ENCODE measurements around the gene RANBP3.
"Not testable (repeated sequence)": the region's sequence is repeated elsewhere in the genome, so short reads cannot be mapped to it uniquely, and the experiment has no call there.

The RANBP3 gene

DNA sequence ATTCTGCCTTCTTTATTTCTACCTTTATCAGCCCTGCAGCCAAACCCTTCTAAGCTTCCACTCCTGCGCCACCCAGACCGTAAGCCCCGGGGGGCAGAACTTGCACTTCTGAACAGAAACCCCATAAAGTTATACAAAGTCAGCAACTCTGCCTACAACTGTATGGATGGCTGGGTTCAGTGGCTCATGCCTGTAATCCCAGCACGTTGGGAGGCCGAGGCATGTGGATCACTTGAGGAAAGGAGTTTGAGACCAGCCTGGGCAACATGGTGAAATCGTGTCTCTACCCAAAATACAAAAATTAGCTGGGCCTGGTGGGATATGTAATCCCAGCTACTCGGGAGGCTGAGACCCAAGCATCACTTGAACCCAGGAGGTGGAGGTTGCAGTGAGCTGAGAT is 10.4 kb downstream of the RANBP3 start:
- DNase-seq (ENCODE audit: low spot score) = no peak

DNA sequence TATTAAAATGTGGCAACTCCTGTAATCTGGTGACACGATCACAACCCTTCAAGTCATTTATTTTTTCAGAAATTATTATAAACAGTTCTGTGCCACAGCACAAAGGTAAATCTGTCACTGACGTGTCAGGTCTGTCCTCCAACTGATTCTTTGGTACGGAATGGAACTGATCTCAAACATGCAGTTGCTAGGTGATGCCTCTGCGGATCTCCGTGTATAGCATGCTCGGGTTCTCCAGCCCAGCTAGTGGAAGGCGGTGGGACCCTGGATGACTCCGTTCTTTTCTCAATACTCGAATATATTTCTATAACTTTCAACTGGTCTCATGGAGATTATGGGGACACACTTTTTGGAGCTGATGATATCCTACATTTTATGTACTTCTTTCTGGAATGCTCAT is 11.0 kb downstream of the RANBP3 start:
- DNase-seq (ENCODE audit: low spot score) = no peak

DNA sequence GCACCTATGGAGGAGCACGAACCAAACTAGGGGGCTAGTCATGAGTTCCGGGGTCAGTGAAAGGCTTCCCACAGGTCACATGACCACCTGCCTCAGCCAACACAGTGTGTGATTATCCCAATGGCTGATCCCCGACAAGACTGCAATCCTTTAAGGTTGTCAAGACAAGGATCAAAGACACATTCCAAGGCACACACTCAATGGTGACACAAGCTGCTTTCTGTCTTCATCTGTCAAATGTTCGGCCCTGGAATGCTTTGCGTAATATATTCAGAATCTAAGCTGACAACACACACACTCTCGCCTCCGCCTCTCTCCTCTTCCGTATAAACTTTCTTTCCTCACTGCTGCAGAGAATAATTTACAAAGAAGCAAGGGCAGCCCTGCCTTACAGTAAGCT is 11.7 kb downstream of the RANBP3 start:
- no peak for DNase-seq (ENCODE audit: low spot score)

DNA sequence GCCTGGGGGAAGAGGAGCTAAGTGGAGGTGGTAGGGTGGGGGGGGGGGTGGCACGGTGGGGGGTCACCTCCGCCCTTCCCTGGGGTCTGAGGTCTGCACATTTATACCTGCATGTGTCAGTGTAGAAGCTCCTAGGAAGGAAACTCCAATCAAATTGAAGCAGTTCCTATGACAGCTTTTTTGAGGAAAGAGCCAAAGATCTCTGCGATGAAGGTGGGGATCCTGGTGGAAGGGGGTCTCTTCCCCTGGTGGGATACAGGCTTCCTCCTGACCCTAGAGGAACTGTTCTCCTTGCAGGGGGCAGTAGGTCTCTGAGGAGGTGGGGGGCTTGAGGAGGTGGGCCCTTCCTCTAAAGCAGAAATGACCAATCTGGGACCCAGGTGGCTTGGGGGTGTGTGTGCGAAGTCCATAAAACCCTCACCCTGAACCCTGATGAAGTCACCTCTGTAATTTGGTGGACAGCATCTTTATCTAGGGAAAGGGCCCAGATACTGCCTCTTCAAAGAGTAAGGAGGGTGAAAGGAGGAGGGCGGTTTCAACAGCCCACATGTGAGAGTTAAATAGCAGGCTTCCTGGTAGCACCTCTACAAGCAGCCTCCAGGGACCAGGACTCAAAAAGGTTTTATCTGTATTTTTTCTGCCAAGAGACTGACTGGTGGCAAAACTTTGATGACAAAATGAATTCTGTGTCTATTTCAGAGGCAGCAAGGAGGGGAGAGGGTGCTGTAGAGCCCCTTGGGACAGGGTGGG is 12.9 kb downstream of the RANBP3 start:
- DNase-seq (ENCODE audit: low spot score) = no peak

DNA sequence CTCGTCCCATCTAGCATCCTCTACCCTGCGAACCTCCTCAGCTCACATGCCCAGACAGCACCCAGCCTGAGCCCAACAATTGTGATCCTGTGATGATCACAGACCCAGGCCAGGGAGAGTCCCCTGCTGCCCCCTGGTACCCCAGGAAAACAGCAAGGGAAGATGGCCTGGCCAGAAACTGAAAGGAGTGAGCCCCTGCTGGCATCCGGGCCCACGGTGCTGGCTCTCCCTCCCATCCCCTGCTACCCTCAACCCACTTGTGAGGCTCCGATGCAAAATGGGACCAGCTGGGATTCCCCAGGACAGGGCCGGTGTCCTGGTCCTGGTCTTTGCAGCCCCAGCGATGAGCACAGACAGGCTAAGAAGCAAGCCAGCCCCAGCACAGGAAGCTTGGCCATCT is 14.1 kb downstream of the RANBP3 start:
- no peak for DNase-seq (ENCODE audit: low spot score)

DNA sequence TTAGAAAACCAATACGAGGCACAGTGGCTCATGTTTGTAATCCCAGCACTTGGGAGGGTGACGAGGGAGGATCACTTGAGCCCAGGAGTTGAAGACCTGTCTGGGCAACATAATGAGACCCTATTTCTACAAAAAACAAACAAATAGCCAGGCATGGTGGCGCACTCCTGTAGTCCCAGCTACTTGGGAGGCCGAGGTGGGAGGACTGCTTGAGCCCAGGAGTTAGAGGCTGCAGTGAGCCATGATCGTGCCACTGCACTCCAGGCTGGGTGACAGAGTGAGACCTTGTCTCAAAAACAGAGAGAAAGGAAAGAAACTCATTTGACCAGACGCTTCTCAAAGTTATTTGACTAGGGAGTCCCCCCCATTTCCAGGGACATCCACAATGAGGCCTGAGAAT is 14.7 kb downstream of the RANBP3 start:
- DNase-seq (ENCODE audit: low spot score) = not testable (repeated sequence)

DNA sequence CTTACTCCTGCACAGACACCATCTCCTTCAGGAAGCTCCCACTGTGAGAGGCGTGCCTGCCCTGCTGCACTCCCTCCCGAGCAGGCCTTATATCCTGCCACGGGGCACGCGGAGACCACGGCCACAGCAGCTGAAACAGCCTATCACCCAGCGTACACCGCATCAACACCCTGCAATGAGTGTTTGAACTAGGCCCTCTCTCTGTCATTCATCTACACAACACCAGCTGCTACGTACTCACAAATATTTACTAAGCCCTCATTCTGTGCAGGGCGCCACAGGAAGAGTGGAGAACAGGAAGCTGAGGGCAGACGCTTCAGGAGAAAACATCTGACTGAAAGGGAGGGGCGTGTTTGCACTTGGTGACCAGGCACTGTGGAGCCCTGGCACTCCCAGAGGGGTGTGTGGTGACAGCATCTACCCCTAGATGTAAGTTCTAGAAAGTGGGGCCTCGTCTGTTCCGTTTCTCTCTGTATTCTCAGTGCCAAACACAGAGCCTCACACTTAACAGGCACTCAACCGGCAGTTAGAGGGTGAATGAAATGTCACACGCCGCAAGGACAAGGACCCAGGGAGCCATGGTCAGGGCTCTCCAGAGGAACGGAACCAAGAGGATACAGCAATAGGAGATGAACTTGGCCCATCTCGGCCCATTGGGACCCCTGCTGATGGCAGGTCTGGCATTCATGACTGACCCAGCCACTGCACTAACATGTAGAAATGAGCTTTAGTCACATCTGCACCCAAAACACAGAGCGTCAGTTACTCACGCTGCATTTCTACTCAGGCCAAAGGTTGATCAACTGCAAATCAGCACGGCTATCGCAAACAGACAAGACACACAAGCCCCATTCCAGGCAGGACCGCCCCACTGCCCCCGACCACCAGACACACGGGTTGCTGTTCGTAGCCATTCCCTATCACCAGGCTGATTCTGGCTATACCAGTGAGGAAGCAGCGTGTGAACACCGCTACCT is 15.7 kb downstream of the RANBP3 start:
- no peak for DNase-seq (ENCODE audit: low spot score)

DNA sequence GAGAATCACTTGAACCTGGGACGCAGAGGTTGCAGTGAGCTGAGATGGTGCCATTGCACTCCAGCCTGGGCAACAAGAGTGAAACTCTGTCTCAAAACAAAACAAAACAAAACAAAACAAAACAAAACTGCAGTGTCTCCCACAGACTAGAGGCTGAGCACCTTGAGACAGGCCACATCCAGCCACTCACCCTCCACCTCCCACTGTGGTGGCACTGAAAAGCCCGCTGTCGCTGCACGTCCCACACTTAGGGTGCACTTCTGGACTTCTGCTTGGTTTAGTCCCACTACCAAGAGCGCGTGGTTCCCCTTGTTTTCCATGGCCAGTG is 16.3 kb downstream of the RANBP3 start:
- DNase-seq (ENCODE audit: low spot score) = not testable (repeated sequence)

DNA sequence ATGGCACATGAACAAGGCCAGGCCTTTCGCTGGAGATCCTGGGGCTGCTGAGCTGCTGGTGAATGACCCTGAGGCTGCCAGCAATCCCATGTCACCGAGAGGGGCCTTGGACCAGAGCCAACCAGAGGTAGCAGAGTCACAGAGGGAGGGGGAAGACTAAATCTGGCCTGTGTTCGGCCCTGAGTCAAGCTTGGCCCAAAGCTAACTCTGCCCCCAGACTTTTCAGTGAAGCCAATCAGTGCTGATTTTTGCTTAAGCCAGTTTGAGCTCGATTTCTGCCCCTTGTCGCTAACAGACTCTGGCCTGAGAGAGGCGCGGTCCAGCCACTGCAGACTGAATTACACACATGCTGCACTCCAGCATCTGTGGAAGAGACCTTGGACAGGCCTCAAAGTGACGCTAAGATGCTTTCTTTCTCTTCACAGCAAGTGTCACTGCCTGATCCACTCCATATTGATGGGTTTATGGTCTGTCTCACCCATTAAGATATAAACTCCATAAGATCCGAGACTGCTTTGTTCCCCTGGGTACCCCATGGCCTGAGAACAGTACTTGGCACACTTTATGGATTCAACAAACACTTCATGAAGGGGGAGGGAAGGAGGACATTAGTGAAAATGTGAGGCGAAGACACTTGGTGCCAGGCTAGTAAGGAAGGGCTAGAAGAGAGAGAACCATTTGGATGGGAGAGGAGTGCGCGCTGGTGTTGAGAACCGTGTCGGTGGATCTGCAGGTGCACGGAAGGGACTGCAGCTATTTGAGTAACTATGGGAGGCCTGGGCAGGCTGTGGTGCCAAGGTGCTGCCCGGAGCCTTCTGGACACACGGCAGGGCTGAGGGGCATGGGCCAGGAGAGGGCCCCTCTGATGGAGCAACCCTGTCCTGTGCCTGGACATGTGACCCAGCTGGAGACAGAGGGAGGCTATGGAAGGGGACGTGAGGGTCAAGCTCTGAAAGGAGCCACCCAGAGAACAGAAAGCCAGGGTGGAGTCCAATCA is 17.6 kb downstream of the RANBP3 start:
- no peak for DNase-seq (ENCODE audit: low spot score)

DNA sequence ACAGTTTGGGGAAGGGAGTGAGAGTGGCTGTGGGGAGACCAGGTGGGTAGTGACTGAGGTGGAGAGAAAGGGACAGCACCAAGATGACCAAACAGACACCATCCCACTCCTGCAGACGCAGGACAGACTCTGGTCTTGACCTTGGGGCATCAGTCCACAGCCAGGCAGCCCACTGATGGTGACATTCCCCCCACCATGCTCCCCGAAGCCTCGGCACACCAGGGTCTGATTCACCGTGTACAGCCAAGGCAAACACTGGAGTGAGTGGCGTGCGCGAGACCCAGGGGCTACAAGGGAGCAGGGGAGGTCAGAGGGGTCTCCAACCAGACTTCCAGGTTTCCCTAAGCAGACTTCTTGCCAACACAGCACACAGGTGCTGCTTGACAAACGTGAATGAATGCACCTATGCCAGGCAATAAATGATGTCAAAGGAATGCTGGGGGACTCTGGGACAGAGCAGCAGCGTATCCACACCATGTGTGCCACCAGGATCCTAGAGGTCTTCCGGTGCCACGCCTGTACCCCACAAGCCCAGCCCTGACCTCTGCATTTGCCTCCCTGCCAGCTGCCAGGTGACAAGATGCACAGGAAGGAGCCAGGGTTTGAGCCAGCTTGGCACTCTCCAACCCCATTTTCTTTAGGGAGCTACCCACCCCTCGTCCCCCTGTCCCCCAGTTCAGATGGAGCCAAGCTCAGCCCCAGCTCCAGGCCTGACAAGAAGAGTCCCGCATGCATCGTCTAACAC is 18.5 kb downstream of the RANBP3 start:
- no peak for DNase-seq (ENCODE audit: low spot score)

DNA sequence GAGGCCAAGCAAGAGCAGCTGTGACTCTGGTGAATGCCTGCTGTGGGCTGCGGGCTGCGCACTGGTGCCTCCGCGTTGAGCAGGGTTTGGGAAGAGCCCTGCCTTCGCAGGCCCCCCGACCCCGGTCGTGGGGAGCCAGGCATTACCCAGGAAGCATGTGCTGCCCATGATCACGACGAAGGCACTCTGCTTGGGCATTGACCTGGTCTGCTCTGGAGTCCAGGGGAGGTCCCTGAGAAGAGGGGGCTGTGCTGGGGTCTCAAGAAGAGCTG is 19.2 kb downstream of the RANBP3 start:
- no peak for DNase-seq (ENCODE audit: low spot score)

DNA sequence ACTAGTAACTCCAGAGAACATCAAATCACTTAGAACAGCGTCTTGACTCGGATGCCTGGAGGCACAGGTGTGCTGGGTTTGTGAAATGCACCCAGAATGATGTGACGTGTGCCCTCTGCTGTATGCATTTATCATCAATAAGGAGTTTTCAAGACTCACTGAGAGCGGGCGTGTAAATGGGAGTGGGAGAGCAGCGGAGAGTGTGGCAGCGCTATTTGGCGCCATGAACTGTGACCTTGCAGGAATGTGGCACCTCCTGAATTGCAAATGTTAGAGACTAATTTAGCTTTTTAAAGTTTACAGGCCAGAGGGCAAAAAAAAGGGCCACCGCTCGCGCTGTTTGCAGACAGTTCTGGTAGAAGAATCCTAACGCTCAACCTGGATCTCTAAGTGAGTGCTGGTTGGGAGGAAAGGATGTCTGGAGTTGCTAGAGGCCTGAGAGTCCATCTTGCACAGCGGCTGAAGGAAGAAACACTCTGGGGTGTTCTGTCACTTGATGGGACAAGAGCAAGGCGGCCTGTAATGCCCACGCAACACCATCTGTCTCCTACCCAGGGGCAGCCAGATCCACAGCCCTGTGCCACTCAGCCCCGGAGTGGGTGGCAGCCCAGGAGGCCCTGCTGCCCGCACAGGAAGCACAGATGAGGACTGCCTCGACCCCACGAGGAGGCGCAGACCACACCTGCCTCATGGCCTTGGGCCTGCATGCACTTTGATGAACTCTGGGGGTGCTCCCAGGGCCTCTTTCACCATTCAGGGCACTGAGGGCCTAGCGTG is 19.7 kb downstream of the RANBP3 start:
- DNase-seq (ENCODE audit: low spot score) = no peak

DNA sequence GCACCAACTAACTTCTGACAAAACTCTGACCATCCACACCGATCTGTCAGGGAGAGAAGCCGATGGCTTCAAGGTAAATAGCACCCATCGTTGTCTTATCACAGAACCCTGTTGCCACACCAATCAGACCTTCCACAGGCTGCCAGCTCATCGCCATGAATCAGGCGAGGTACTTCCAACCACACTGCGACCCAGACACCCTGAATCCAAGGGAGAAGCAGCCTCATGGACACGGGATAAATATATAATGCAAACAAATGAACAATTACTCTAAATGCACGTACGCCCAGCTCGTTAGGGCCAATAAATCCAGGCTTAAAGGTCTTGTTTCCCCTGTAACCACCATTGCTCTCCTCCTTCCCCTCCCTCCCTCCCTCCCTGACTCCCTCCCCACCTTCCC is 20.8 kb downstream of the RANBP3 start:
- no peak for DNase-seq (ENCODE audit: low spot score)

DNA sequence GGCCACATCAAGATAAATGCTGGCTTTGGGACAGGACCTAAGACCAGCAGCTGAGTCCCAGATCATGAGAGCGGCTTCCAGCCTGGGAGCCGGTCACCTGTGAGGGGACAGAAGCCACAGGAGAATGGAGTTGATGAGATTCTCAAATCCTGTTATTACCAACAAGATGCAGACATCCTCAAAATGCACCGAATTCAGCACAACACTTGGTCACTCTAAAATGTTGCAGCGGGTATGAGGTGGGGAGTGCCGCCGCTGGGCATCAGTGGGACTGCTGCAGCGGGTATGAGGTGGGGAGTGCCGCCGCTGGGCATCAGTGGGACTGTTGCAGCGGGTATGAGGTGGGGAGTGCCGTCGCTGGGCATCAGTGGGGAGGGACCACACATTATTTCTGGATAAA is 21.2 kb downstream of the RANBP3 start:
- no peak for DNase-seq (ENCODE audit: low spot score)

DNA sequence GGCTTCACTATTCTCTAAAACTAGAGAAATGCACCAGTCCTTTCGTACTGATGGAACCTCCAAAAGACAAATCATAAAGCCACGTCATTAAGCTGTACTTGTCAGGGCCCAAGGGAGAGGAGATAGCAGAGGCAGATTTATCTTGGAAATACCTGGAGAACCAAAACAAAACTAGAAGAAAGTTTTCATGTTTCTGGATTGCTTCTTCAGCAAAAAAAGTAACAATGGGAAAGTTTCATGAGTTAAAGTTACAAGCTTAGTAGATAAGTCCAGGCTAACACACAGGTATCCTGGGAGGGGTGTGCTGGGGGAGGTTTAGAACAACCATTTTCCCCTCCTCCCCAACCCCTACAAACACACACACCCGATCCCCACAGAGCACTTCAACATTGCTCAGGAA is 21.6 kb downstream of the RANBP3 start:
- DNase-seq (ENCODE audit: low spot score) = no peak

DNA sequence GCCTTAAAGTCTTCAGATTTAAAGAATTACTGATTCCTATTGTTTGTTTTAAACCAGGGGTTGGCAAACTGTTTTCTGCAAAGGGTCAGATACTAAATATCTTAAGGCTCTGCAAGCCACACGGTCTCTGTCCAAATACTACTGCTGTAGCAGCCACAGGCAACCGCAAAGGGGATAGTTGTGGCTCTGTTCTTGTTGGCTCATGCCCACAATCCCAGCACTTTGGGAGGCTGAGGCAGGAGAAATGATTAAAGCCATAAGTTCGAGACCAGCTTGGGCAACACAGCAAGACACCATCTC is 22.4 kb downstream of the RANBP3 start:
- no peak for DNase-seq (ENCODE audit: low spot score)

DNA sequence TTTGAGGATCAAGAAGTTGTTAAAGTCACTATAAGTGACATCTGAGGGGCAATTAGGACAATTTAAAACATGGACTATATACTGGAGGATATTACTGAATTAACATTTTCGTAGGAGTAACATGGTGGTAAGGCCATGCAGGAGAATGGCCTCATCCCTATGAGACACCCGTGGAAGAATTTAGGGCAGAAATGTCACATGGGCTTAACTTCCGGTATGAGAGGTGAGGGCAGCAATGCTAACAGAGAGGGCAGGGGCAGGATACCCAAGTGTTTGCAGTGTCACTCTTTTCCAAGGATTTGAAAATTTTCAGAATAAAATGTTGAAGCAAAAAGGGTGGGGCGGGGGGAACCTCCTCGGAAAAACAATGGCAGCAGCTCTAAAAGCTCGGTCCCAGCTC is 23.6 kb downstream of the RANBP3 start:
- no peak for DNase-seq (ENCODE audit: low spot score)

DNA sequence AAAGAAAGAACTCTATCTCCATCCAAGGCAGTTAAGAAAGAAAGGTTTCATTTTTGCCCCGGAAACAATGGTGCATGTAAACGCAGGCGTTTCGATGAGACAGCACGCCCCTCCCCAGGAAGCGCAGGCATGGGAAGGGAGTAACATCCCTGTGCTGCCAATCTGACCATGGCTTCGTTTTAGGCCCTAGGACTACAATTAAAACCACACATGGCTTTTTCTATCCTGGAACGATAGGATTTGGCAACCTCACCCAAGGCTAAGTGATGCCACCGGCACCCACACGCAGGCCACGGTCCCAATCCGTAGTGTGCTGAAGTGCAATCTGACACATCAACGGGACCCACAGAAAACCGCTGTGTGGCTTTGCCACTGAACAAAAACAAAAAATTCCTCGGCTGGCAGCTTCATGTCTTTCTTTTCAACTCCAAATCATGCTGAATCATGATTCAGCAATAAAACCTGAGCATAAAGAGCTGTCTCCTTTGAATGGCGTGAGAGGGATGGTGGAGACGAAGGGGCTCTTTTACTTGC is 24.2 kb downstream of the RANBP3 start:
- no peak for DNase-seq (ENCODE audit: low spot score)

DNA sequence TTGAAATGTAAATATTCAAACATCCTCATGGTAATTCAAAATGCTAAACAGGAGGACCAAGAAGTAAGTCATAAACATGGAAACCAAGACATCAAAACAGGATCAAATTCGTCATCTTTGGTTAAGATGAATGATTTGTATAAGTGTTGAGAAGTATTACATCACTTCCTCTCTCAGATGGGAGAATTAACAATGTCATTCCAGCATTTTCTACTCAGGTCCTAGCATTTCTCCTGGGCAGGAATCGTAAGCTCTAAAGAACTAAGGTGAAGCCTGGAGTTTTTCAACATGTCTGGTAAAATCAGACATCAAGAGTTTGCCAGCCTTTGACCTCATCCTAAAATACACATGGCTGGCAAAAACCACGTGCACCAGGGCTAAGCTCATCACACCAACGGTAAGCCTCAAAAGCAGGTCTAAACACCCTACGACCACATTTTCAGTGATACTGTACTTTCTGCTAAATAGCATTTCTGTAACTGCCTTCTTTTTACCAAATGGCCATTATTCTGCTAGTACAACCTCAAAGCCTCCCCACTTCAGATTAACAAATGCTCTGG is 24.8 kb downstream of the RANBP3 start:
- DNase-seq (ENCODE audit: low spot score) = no peak

All from SK-N-DZ (cell line).